A549 (cell line): ENCODE data around the gene SLC16A7.
A peak's percentile ranks its signal among the peaks of the same experiment; 100 is the strongest.

Experiments
- FOSL2 ChIP-seq, 2 experiments: fragments of 450-650 bp in 1 of 2; fragments of >200 bp in 1 of 2; sonication (Bioruptor Twin) in 1 of 2; formaldehyde crosslinking; IDR thresholded peaks; 2 replicates each; pipeline versions ENCODE4 v1.5.0 to v1.6.1; 2016 to 2020; ENCODE audit warnings: mild to moderate bottlenecking in 1 of 2, moderate library complexity in 1 of 2
- JUN ChIP-seq, 2 experiments: fragments of >200 bp; sonication (Bioruptor Twin); formaldehyde crosslinking; IDR thresholded peaks; 2 replicates in 1 of 2; 3 replicates in 1 of 2; pipeline ENCODE4 v1.6.1; 2016 to 2017
- KDM1A ChIP-seq: fragments of 200-600 bp; sonication (generic); IDR thresholded peaks from 2 replicates; pipeline ENCODE4 v1.6.1; 2016; ENCODE audit warnings: low read depth, mild to moderate bottlenecking
- MAFK ChIP-seq: fragments of 450-650 bp; IDR thresholded peaks from 2 replicates; pipeline ENCODE4 v1.6.1; 2014; ENCODE audit not compliant: partially characterized antibody
- RAD21 ChIP-seq, 2 experiments: fragments of >200 bp in 1 of 2; sonication (Bioruptor Twin) in 1 of 2; formaldehyde crosslinking in 1 of 2; IDR thresholded peaks in 1 of 2; conservative IDR thresholded peaks in 1 of 2; 2 replicates in 1 of 2; 3 replicates in 1 of 2; pipeline ENCODE4 v1.6.1; 2012 to 2018; ENCODE audit warnings: inconsistent platforms in 1 of 2
- TP53 ChIP-seq: fragments of 250-450 bp; sonication (Bioruptor Pico); IDR thresholded peaks from 2 replicates; pipeline ENCODE4 v1.5.0; 2021; ENCODE audit warnings: mild to moderate bottlenecking, moderate library complexity
- USF2 ChIP-seq: fragments of 450-650 bp; IDR thresholded peaks from 2 replicates; pipeline ENCODE4 v1.6.1; 2014; ENCODE audit warnings: antibody characterized with exemption
- TF ChIP-seq, protein P1 (sequence below): fragments of >200 bp; sonication (Bioruptor Twin); formaldehyde crosslinking; IDR thresholded peaks from 3 replicates; pipeline ENCODE4 v1.5.1; 2016
- TF ChIP-seq, protein P2 (sequence below): fragments of >200 bp; sonication (Bioruptor Twin); formaldehyde crosslinking; IDR thresholded peaks from 3 replicates; pipeline ENCODE4 v1.6.1; 2016
- TF ChIP-seq, protein P3 (sequence below): fragments of 200-600 bp; sonication (generic); IDR thresholded peaks from 2 replicates; pipeline ENCODE4 v1.6.1; 2016; ENCODE audit warnings: antibody characterized with exemption, mild to moderate bottlenecking, moderate library complexity

- TF ChIP-seq, protein P1, sequence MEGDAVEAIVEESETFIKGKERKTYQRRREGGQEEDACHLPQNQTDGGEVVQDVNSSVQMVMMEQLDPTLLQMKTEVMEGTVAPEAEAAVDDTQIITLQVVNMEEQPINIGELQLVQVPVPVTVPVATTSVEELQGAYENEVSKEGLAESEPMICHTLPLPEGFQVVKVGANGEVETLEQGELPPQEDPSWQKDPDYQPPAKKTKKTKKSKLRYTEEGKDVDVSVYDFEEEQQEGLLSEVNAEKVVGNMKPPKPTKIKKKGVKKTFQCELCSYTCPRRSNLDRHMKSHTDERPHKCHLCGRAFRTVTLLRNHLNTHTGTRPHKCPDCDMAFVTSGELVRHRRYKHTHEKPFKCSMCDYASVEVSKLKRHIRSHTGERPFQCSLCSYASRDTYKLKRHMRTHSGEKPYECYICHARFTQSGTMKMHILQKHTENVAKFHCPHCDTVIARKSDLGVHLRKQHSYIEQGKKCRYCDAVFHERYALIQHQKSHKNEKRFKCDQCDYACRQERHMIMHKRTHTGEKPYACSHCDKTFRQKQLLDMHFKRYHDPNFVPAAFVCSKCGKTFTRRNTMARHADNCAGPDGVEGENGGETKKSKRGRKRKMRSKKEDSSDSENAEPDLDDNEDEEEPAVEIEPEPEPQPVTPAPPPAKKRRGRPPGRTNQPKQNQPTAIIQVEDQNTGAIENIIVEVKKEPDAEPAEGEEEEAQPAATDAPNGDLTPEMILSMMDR, result no peak
- TF ChIP-seq, protein P2, sequence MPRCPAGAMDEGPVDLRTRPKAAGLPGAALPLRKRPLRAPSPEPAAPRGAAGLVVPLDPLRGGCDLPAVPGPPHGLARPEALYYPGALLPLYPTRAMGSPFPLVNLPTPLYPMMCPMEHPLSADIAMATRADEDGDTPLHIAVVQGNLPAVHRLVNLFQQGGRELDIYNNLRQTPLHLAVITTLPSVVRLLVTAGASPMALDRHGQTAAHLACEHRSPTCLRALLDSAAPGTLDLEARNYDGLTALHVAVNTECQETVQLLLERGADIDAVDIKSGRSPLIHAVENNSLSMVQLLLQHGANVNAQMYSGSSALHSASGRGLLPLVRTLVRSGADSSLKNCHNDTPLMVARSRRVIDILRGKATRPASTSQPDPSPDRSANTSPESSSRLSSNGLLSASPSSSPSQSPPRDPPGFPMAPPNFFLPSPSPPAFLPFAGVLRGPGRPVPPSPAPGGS, result no peak
- TF ChIP-seq FOSL2 (IDR thresholded peaks at IDR 0.05) (no peak), FOSL2 (CRISPR knock-in tag; IDR thresholded peaks at IDR 0.05) (no peak), TP53 (CRISPR knock-in tag) (no peak), USF2 (no peak), MAFK (peak; percentile 31), RAD21 (conservative IDR thresholded peaks at IDR 0.05 in 1 of 2, IDR thresholded peaks at IDR 0.05 in 1 of 2) (no peak), KDM1A (no peak), JUN (IDR thresholded peaks at IDR 0.05) (no peak)
- TF ChIP-seq, protein P3, sequence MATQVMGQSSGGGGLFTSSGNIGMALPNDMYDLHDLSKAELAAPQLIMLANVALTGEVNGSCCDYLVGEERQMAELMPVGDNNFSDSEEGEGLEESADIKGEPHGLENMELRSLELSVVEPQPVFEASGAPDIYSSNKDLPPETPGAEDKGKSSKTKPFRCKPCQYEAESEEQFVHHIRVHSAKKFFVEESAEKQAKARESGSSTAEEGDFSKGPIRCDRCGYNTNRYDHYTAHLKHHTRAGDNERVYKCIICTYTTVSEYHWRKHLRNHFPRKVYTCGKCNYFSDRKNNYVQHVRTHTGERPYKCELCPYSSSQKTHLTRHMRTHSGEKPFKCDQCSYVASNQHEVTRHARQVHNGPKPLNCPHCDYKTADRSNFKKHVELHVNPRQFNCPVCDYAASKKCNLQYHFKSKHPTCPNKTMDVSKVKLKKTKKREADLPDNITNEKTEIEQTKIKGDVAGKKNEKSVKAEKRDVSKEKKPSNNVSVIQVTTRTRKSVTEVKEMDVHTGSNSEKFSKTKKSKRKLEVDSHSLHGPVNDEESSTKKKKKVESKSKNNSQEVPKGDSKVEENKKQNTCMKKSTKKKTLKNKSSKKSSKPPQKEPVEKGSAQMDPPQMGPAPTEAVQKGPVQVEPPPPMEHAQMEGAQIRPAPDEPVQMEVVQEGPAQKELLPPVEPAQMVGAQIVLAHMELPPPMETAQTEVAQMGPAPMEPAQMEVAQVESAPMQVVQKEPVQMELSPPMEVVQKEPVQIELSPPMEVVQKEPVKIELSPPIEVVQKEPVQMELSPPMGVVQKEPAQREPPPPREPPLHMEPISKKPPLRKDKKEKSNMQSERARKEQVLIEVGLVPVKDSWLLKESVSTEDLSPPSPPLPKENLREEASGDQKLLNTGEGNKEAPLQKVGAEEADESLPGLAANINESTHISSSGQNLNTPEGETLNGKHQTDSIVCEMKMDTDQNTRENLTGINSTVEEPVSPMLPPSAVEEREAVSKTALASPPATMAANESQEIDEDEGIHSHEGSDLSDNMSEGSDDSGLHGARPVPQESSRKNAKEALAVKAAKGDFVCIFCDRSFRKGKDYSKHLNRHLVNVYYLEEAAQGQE, result no peak
Observed at GRCh38 chr12:59626382-59626781, 30.6 kb downstream of the SLC16A7 start.
